Stimulated activated CD4-positive, alpha-beta T cell treated with anti-CD3 and anti-CD28 coated beads, TNF-alpha, amount 100 ng/mL, for 48 hours (primary cell): ENCODE measurements around the gene SLC18B1.
"Not testable (repeated sequence)": the region's sequence is repeated elsewhere in the genome, so short reads cannot be mapped to it uniquely, and the experiment has no call there.

Experiments
- DNase-seq, 3 donors: peaks; one replicate each; pipeline ENCODE4 v3.0.0-alpha.2; 2020; ENCODE audit warnings: low read depth in 3 of 3

SLC18B1 gene

GRCh38 chr6:132800656-132801055, 2.2 kb upstream of the SLC18B1 start:
- no peak for DNase-seq

GRCh38 chr6:132798869-132799538, 567 bp upstream of the SLC18B1 start:
- DNase-seq, result peak in 1 of 3 donors; percentile 62

- DNase-seq, result no peak
Observed at GRCh38 chr6:132795461-132795860, 3.0 kb downstream of the SLC18B1 start.

GRCh38 chr6:132792510-132792909, 5.9 kb downstream of the SLC18B1 start:
- DNase-seq, result no peak

GRCh38 chr6:132790450-132790849, 8.0 kb downstream of the SLC18B1 start:
- DNase-seq, result no peak

- DNase-seq, result no peak
Observed at GRCh38 chr6:132789396-132789776, 9.1 kb downstream of the SLC18B1 start.

GRCh38 chr6:132788658-132789395, 9.6 kb downstream of the SLC18B1 start:
- no peak for DNase-seq

- no peak for DNase-seq
Observed at GRCh38 chr6:132785936-132786335, 12.5 kb downstream of the SLC18B1 start.

- DNase-seq, result no peak
Observed at GRCh38 chr6:132780770-132781371, 17.6 kb downstream of the SLC18B1 start.

- DNase-seq, result not testable (repeated sequence)
Observed at GRCh38 chr6:132777881-132778280, 20.6 kb downstream of the SLC18B1 start.

GRCh38 chr6:132768051-132768517, 30.4 kb downstream of the SLC18B1 start:
- DNase-seq, result no peak

GRCh38 chr6:132765560-132765959, 32.9 kb downstream of the SLC18B1 start:
- no peak for DNase-seq

- no peak for DNase-seq
Observed at GRCh38 chr6:132764370-132764769, 34.1 kb downstream of the SLC18B1 start.

- peak in 2 of 3 donors; percentile 11 for DNase-seq
Observed at GRCh38 chr6:132763269-132763668, 35.2 kb downstream of the SLC18B1 start.

GRCh38 chr6:132760256-132760655, 38.2 kb downstream of the SLC18B1 start:
- no peak for DNase-seq

GRCh38 chr6:132758689-132759088, 39.7 kb downstream of the SLC18B1 start:
- DNase-seq, result no peak

- no peak for DNase-seq
Observed at GRCh38 chr6:132752255-132752654, 46.2 kb downstream of the SLC18B1 start.

GRCh38 chr6:132751828-132752227, 46.6 kb downstream of the SLC18B1 start:
- no peak for DNase-seq

GRCh38 chr6:132751306-132751705, 47.1 kb downstream of the SLC18B1 start:
- DNase-seq, result no peak

GRCh38 chr6:132750455-132751248, 47.8 kb downstream of the SLC18B1 start:
- no peak for DNase-seq

GRCh38 chr6:132749111-132749510, 49.3 kb downstream of the SLC18B1 start:
- DNase-seq, result no peak

- no peak for DNase-seq
Observed at GRCh38 chr6:132748446-132748845, 50.0 kb downstream of the SLC18B1 start.
